Subcutaneous abdominal adipose tissue (tissue), 5 donors: ENCODE measurements around the gene EIPR1.

Experiments
- H3K27ac ChIP-seq: one replicate; pipeline ENCODE4 v1.7.0; 2013; ENCODE audit warnings: low read depth, mild to moderate bottlenecking, inconsistent platforms, low read length, moderate library complexity
- H3K27me3 ChIP-seq, 5 donors: one replicate each; pipeline ENCODE4 v1.7.0; 2013; ENCODE audit warnings: low read length in 5 of 5, inconsistent platforms in 1 of 5; ENCODE audit not compliant: control insufficient read depth in 5 of 5, insufficient read depth in 4 of 5
- H3K36me3 ChIP-seq, 5 donors: one replicate each; pipeline ENCODE4 v1.7.0; 2013; ENCODE audit warnings: low read length in 5 of 5; ENCODE audit not compliant: control insufficient read depth in 5 of 5, insufficient read depth in 5 of 5
- H3K4me1 ChIP-seq, 5 donors: one replicate each; pipeline ENCODE4 v1.7.0; 2013; ENCODE audit warnings: low read length in 5 of 5, mild to moderate bottlenecking in 3 of 5, moderate library complexity in 1 of 5; ENCODE audit not compliant: control insufficient read depth in 5 of 5, insufficient read depth in 5 of 5
- H3K4me3 ChIP-seq, 5 donors: one replicate each; pipeline ENCODE4 v1.7.0; 2013; ENCODE audit warnings: low read length in 5 of 5, low read depth in 1 of 5
- H3K9ac ChIP-seq, 5 donors: one replicate each; pipeline ENCODE4 v1.7.0; 2013; ENCODE audit warnings: low read length in 5 of 5, mild to moderate bottlenecking in 4 of 5, moderate library complexity in 3 of 5
- H3K9me3 ChIP-seq, 5 donors: one replicate each; pipeline ENCODE4 v1.7.0; 2013; ENCODE audit warnings: low read length in 5 of 5; ENCODE audit not compliant: control insufficient read depth in 5 of 5
- donor health status: healthy.
- donor health status: healthy.
- donor health status: healthy.
- donor health status: healthy.
- donor health status: healthy.

Gene EIPR1

GRCh38 chr2:3170792-3171455 is 206.7 kb downstream of the EIPR1 start:
- Histone ChIP-seq H3K4me3 (no peak overlapping the region), H3K4me1 (peaks cover 0 to 4% (median 0%) of the 10 kb centered on the region in 5 donors), H3K27me3 (no peaks in the 10 kb centered on the region), H3K9me3 (no peaks in the 10 kb centered on the region), H3K36me3 (peaks cover 0 to 38% (median 18%) of the 10 kb centered on the region in 5 donors), H3K27ac (no peak overlapping the region), H3K9ac (no peak overlapping the region)

GRCh38 chr2:3169106-3169870 is 208.3 kb downstream of the EIPR1 start:
- no peak overlapping the region for H3K9ac ChIP-seq
- no peaks in the 10 kb centered on the region for H3K27me3 ChIP-seq
- H3K4me3 ChIP-seq = no peak overlapping the region
- peaks cover 0 to 4% (median 0%) of the 10 kb centered on the region in 5 donors for H3K4me1 ChIP-seq
- peaks cover 0 to 7% (median 0%) of the 10 kb centered on the region in 5 donors for H3K9me3 ChIP-seq
- peaks cover 0 to 30% (median 15%) of the 10 kb centered on the region in 5 donors for H3K36me3 ChIP-seq
- no peak overlapping the region for H3K27ac ChIP-seq

GRCh38 chr2:3168230-3168891 is 209.3 kb downstream of the EIPR1 start:
- Histone ChIP-seq H3K27me3 (no peaks in the 10 kb centered on the region), H3K36me3 (peaks cover 0 to 25% (median 15%) of the 10 kb centered on the region in 5 donors), H3K9ac (no peak overlapping the region), H3K4me1 (peaks cover 0 to 4% (median 0%) of the 10 kb centered on the region in 5 donors), H3K27ac (no peak overlapping the region), H3K9me3 (peaks cover 0 to 12% (median 5%) of the 10 kb centered on the region in 5 donors), H3K4me3 (no peak overlapping the region)

GRCh38 chr2:3163401-3163800 is 214.2 kb downstream of the EIPR1 start:
- Histone ChIP-seq H3K4me3 (no peak overlapping the region), H3K4me1 (no peaks in the 10 kb centered on the region), H3K27ac (no peak overlapping the region), H3K9ac (no peak overlapping the region), H3K27me3 (no peaks in the 10 kb centered on the region), H3K9me3 (peaks cover 3 to 32% (median 19%) of the 10 kb centered on the region in 5 donors), H3K36me3 (peaks cover 0 to 2% (median 0%) of the 10 kb centered on the region in 5 donors)

GRCh38 chr2:3162442-3163077 is 215.1 kb downstream of the EIPR1 start:
- Histone ChIP-seq H3K4me3 (peak overlapping the region in 2 of 5 donors; percentile 2 to 12), H3K9ac (no peak overlapping the region), H3K9me3 (peaks cover 3 to 32% (median 19%) of the 10 kb centered on the region in 5 donors), H3K36me3 (peaks cover 0 to 2% (median 0%) of the 10 kb centered on the region in 5 donors), H3K27ac (no peak overlapping the region), H3K4me1 (no peaks in the 10 kb centered on the region), H3K27me3 (no peaks in the 10 kb centered on the region)

- peaks cover 0 to 2% (median 0%) of the 10 kb centered on the region in 5 donors for H3K36me3 ChIP-seq
- H3K4me3 ChIP-seq = no peak overlapping the region
- no peaks in the 10 kb centered on the region for H3K4me1 ChIP-seq
- H3K9ac ChIP-seq = no peak overlapping the region
- H3K27ac ChIP-seq = no peak overlapping the region
- H3K9me3 ChIP-seq = peaks cover 3 to 32% (median 19%) of the 10 kb centered on the region in 5 donors
- no peaks in the 10 kb centered on the region for H3K27me3 ChIP-seq
Measured at GRCh38 chr2:3160751-3161330, 216.8 kb downstream of the EIPR1 start.

GRCh38 chr2:3159782-3160545 is 217.7 kb downstream of the EIPR1 start:
- Histone ChIP-seq H3K9me3 (peaks cover 3 to 26% (median 19%) of the 10 kb centered on the region in 5 donors), H3K27ac (no peak overlapping the region), H3K36me3 (peaks cover 0 to 2% (median 0%) of the 10 kb centered on the region in 5 donors), H3K27me3 (no peaks in the 10 kb centered on the region), H3K9ac (no peak overlapping the region), H3K4me3 (no peak overlapping the region), H3K4me1 (no peaks in the 10 kb centered on the region)

GRCh38 chr2:3154700-3155099 is 222.9 kb downstream of the EIPR1 start:
- no peaks in the 10 kb centered on the region for H3K36me3 ChIP-seq
- H3K27me3 ChIP-seq = no peaks in the 10 kb centered on the region
- no peak overlapping the region for H3K4me3 ChIP-seq
- H3K27ac ChIP-seq = no peak overlapping the region
- no peak overlapping the region for H3K9ac ChIP-seq
- peaks cover 0 to 5% (median 0%) of the 10 kb centered on the region in 5 donors for H3K4me1 ChIP-seq
- H3K9me3 ChIP-seq = peaks cover 0 to 7% (median 3%) of the 10 kb centered on the region in 5 donors

- Histone ChIP-seq H3K9me3 (peaks cover 0 to 7% (median 3%) of the 10 kb centered on the region in 5 donors), H3K4me1 (peaks cover 0 to 5% (median 0%) of the 10 kb centered on the region in 5 donors), H3K4me3 (no peak overlapping the region), H3K36me3 (no peaks in the 10 kb centered on the region), H3K27me3 (no peaks in the 10 kb centered on the region), H3K27ac (no peak overlapping the region), H3K9ac (no peak overlapping the region)
Measured at GRCh38 chr2:3154146-3154545, 223.5 kb downstream of the EIPR1 start.
